SK-N-SH (cell line): ENCODE data around the gene MIS18A.

ENCODE experiments used
- CTCF ChIP-seq: fragments of 200-600 bp; sonication (generic); IDR thresholded peaks from 2 replicates; pipeline ENCODE4 v1.6.1; 2017; ENCODE audit warnings: antibody characterized with exemption, mild to moderate bottlenecking, moderate library complexity
- EP300 ChIP-seq, 2 experiments: IDR thresholded peaks; 2 replicates each; pipeline versions ENCODE4 v1.4.0 to v1.6.1; 2012; ENCODE audit warnings: borderline replicate concordance in 1 of 2, low read depth in 1 of 2, low read length in 1 of 2
- FOSL2 ChIP-seq: IDR thresholded peaks from 2 replicates; pipeline ENCODE4 v1.4.0; 2012; ENCODE audit warnings: low read depth, mild to moderate bottlenecking, moderate library complexity, borderline replicate concordance
- JUND ChIP-seq: IDR thresholded peaks from 2 replicates; pipeline ENCODE4 v1.4.0; 2012
- MAX ChIP-seq: IDR thresholded peaks from 2 replicates; pipeline ENCODE4 v1.4.0; 2012; ENCODE audit warnings: low read depth
- POLR2AphosphoS5 ChIP-seq: IDR thresholded peaks from 2 replicates; pipeline ENCODE4 v1.6.1; 2012; ENCODE audit warnings: low read depth, low read length
- RAD21 ChIP-seq: IDR thresholded peaks from 2 replicates; pipeline ENCODE4 v1.6.1; 2012; ENCODE audit warnings: mild to moderate bottlenecking, low read length
- TCF12 ChIP-seq: IDR thresholded peaks from 2 replicates; pipeline ENCODE4 v1.4.0; 2012
- TEAD4 ChIP-seq: IDR thresholded peaks from 2 replicates; pipeline ENCODE4 v1.4.0; 2012; ENCODE audit warnings: mild to moderate bottlenecking, borderline replicate concordance; ENCODE audit not compliant: insufficient read depth
- ZBTB33 ChIP-seq: IDR thresholded peaks from 2 replicates; pipeline ENCODE4 v1.4.0; 2012; ENCODE audit warnings: low read depth, borderline replicate concordance

- TF ChIP-seq CTCF (no peak), ZBTB33 (no peak), RAD21 (no peak), TEAD4 (no peak), MAX (no peak), EP300 (IDR thresholded peaks at IDR 0.05; ENCODE audit: borderline replicate concordance in 1 of 2, low read depth in 1 of 2, low read length in 1 of 2) (no peak), POLR2AphosphoS5 (no peak), JUND (no peak), FOSL2 (no peak), TCF12 (no peak)
Measured at GRCh38 chr21:32314806-32315205, 36.0 kb upstream of the MIS18A start.
